GM12878 (cell line): ENCODE data around the gene WDR74. TPM values are rescaled to one million over a fixed set of nuclear protein-coding genes. Genes with fewer than 3 reads are reported as not detected.

Experiments used
- ATAC-seq: fragments of 200-7000 bp; cut with Tn5 transposase; 3 replicates; pipeline ENCODE4 v1.9.1; 2020; ENCODE audit warnings: mild to moderate bottlenecking, moderate library complexity
- BruUV-seq: library from RNA; stranded (reverse); fragments of 400-500 nt; replicated peaks from 2 replicates; lab custom pipeline; 2021; lab: Mats Ljungman, UMichigan
- CTCF ChIA-PET: fragments of 300-600 bp; sonication (Branson Sonifier 250); formaldehyde crosslinking; extraction: SDS; loops from one replicate; lab custom pipeline; 2021; ENCODE audit warnings: inconsistent platforms; lab: Yijun Ruan, JAX
- POLR2A ChIA-PET: fragments of 350-600 bp; formaldehyde crosslinking; extraction: SDS; loops from one replicate; lab custom pipeline; 2021; ENCODE audit warnings: inconsistent platforms; lab: Charles Lee
- RAD21 ChIA-PET: fragments of 300-600 bp; sonication (Branson Sonifier 250); formaldehyde crosslinking; loops from one replicate; lab custom pipeline; 2023; ENCODE audit warnings: antibody characterized with exemption; ENCODE audit not compliant: unreplicated experiment; lab: Charles Lee
- SMC1A ChIA-PET: fragments of 300-600 bp; sonication (Branson Sonifier 250); formaldehyde crosslinking; loops from one replicate; lab custom pipeline; 2023; ENCODE audit not compliant: unreplicated experiment, uncharacterized antibody; lab: Charles Lee
- DNase-seq: peaks from one replicate; pipeline ENCODE4 v3.0.0-alpha.2; 2011; ENCODE audit warnings: low read depth, low spot score
- FAIRE-seq: peaks from 3 replicates; lab custom pipeline; 2011; peaks lifted over from hg19 to GRCh38; lab: Jason Lieb, UNC
- H2AFZ ChIP-seq: 2 replicates; pipeline ENCODE4 v1.6.0; 2011; ENCODE audit warnings: low read depth, low read length, control low read depth; ENCODE audit not compliant: control insufficient read depth
- H3K27ac ChIP-seq: 2 replicates; pipeline ENCODE4 v1.5.1; 2011; ENCODE audit warnings: control low read depth; ENCODE audit not compliant: control insufficient read depth, insufficient read depth
- H3K27me3 ChIP-seq, 2 experiments: replicated peaks in 1 of 2; 2 replicates each; pipeline versions ENCODE4 v1.6.0 to v1.6.1; 2011; ENCODE audit warnings: low read length in 1 of 2; ENCODE audit not compliant: control insufficient read depth in 2 of 2, insufficient read depth in 2 of 2
- H3K36me3 ChIP-seq, 2 experiments: 2 replicates each; pipeline ENCODE4 v1.5.1; 2011; ENCODE audit warnings: low read length in 1 of 2; ENCODE audit not compliant: control insufficient read depth in 2 of 2, insufficient read depth in 2 of 2
- H3K4me1 ChIP-seq: 2 replicates; pipeline ENCODE4 v1.6.1; 2011; ENCODE audit warnings: mild to moderate bottlenecking, low read length, moderate library complexity, mixed read lengths; ENCODE audit not compliant: control insufficient read depth, insufficient read depth
- H3K4me2 ChIP-seq: 2 replicates; pipeline ENCODE4 v1.6.0; 2011; ENCODE audit warnings: control low read depth; ENCODE audit not compliant: control insufficient read depth, insufficient read depth
- H3K4me3 ChIP-seq: fragments of 200-600 bp; sonication (generic); 2 replicates; pipeline ENCODE4 v1.5.1; 2016
- H3K79me2 ChIP-seq: 2 replicates; pipeline ENCODE4 v1.6.0; 2011; ENCODE audit warnings: low read length; ENCODE audit not compliant: control insufficient read depth, insufficient read depth
- H3K9ac ChIP-seq: 2 replicates; pipeline ENCODE4 v1.8.0; 2011; ENCODE audit warnings: low read length, control low read depth, mixed read lengths; ENCODE audit not compliant: control insufficient read depth, insufficient read depth
- H3K9me3 ChIP-seq: replicated peaks from 3 replicates; pipeline ENCODE4 v1.5.1; 2011; ENCODE audit warnings: mild to moderate bottlenecking, low read length; ENCODE audit not compliant: control insufficient read depth, insufficient read depth
- H4K20me1 ChIP-seq: 2 replicates; pipeline ENCODE4 v1.6.0; 2011; ENCODE audit not compliant: control insufficient read depth, insufficient read depth
- ATF3 ChIP-seq: IDR thresholded peaks from 2 replicates; pipeline ENCODE4 v1.6.1; 2011; ENCODE audit warnings: low read depth, mild to moderate bottlenecking, low read length, moderate library complexity, borderline replicate concordance; ENCODE audit errors: extremely low read depth
- CUX1 ChIP-seq: IDR thresholded peaks from 2 replicates; pipeline ENCODE4 v1.6.1; 2012; ENCODE audit warnings: improper control_type of control experiment, low read depth, low read length; ENCODE audit not compliant: insufficient replicate concordance
- FOXK2 ChIP-seq: fragments of 450-650 bp; IDR thresholded peaks from 2 replicates; pipeline ENCODE4 v1.6.1; 2017; ENCODE audit warnings: mild to moderate bottlenecking, moderate library complexity
- POLR2A ChIP-seq: IDR thresholded peaks from 2 replicates; pipeline ENCODE4 v1.6.1; 2011; ENCODE audit warnings: low read depth, mild to moderate bottlenecking, low read length
- SREBF1 ChIP-seq: IDR thresholded peaks from 2 replicates; pipeline ENCODE4 v1.6.1; 2012; ENCODE audit warnings: mild to moderate bottlenecking, low read length
- ZBTB11 ChIP-seq: fragments of 450-650 bp; formaldehyde crosslinking; IDR thresholded peaks from 2 replicates; pipeline ENCODE4 v1.5.0; 2022; ENCODE audit warnings: mild to moderate bottlenecking, missing genetic modification characterization
- ZBTB4 ChIP-seq: fragments of 450-650 bp; formaldehyde crosslinking; IDR thresholded peaks from 2 replicates; pipeline ENCODE4 v1.4.0; 2022; ENCODE audit warnings: mild to moderate bottlenecking, moderate library complexity
- WGBS: methylation state at CpG from one replicate; pipeline ENCODE4 v1.1.6; 2016; ENCODE audit warnings: low lambda C conversion rate; ENCODE audit not compliant: insufficient replicate concordance, insufficient coverage; ENCODE audit errors: missing lambda C conversion rate; 5-methylcytosine and 5-hydroxymethylcytosine counted together
- in situ Hi-C: fragments of 300-500 bp; cut with MboI; formaldehyde crosslinking; loops from 9 replicates; pipeline ENCODE4 v1.14.3; 2018; ENCODE audit warnings: mixed read lengths
- intact Hi-C: fragments of 100-400 bp; cut with micrococcal nuclease; formaldehyde crosslinking; loops from one replicate; pipeline ENCODE4 v1.14.2; 2022; ENCODE audit not compliant: unreplicated experiment
- polyA plus RNA-seq, 11 experiments: library from polyadenylated mRNA; depleted of rRNA in 4 of 11; unstranded in 6 of 11; stranded (reverse) in 5 of 11; fragments of >200 nt; fragmentation: Nextera tagmentation in 4 of 11; fragmentation: Illumina TruSeq in 1 of 11; extraction: Ambion mirVana in 4 of 11; extraction: Trizol in 1 of 11; gene quantifications; 1 replicate in 1 of 11; 2 replicates in 10 of 11; pipeline versions ENCODE4 v1.2.1 to v1.2.3, GENCODE V29; 2011 to 2016; ENCODE audit warnings: inconsistent platforms in 2 of 11, missing spikeins in 2 of 11, low read depth in 1 of 11
- total RNA-seq, 4 experiments: library from RNA; depleted of rRNA in 3 of 4; stranded (reverse); fragments of >200 nt in 3 of 4; fragmentation: Illumina TruSeq in 1 of 4; extraction: Trizol in 1 of 4; gene quantifications; 2 replicates each; pipeline versions ENCODE4 v1.2.1 to v1.2.3, GENCODE V29; 2013 to 2021

WDR74 gene
- total and polyA plus RNA-seq, 10 of the 15 experiments (the other 5 are each of a cell fraction or from before 2014, with no cell fraction given) = 18.2 to 103 (median 60.7) TPM

GRCh38 chr11:62811659-62812058 lies 27.7 kb downstream of the WDR74 start:
- Histone ChIP-seq H2AFZ (no peak overlapping the region), H3K36me3 (no peaks in the 10 kb centered on the region), H3K4me3 (no peak overlapping the region), H3K27ac (no peak overlapping the region), H3K4me2 (no peak overlapping the region), H3K9me3 (no peaks in the 10 kb centered on the region), H3K79me2 (no peaks in the 10 kb centered on the region), H3K27me3 (no peaks in the 10 kb centered on the region), H4K20me1 (no peaks in the 10 kb centered on the region), H3K9ac (no peak overlapping the region), H3K4me1 (peaks cover 4% of the 10 kb centered on the region)
- in situ Hi-C loops = no loop called here
- POLR2A ChIA-PET = interaction anchor here (0.6 to 1.0 kb wide), 4 partner anchors 8 to 137 kb away, joined by 3 read pairs; no protein-coding TSS in a partner anchor
- DNase-seq = no peak
- WGBS = 92% methylated on average over 2 of the region's 2 CpGs
- no TSS peak for BruUV-seq
- SMC1A ChIA-PET = no interaction called here
- FAIRE-seq = no peak
- intact Hi-C loops = no loop called here
- CTCF ChIA-PET = interaction anchor here (0.9 kb wide), 1 partner anchor 25 kb away, joined by 3 read pairs; the partner anchor contains the start of gene TMEM179B
- RAD21 ChIA-PET = no interaction called here
- ATAC-seq = no peak
- TF ChIP-seq CUX1 (no peak), FOXK2 (no peak), ZBTB11 (no peak), ATF3 (no peak), POLR2A (no peak), ZBTB4 (no peak), SREBF1 (no peak)
